Neural progenitor cell (in vitro differentiated cells): ENCODE results near the gene GALNT7. TPM values are rescaled to one million over a fixed set of nuclear protein-coding genes. Genes with fewer than 3 reads are reported as not detected.

Experiments used
- DNase-seq: peaks from one replicate; pipeline ENCODE4 v3.0.0-alpha.2; 2016; ENCODE audit warnings: low spot score
- H2AFZ ChIP-seq: fragments of 200-600 bp; sonication (generic); replicated peaks from 2 replicates; pipeline ENCODE4 v1.6.1; 2016; ENCODE audit warnings: antibody characterized with exemption
- H3F3A ChIP-seq: fragments of 200-600 bp; sonication (generic); 2 replicates; pipeline ENCODE4 v1.6.1; 2016; ENCODE audit warnings: antibody characterized with exemption, low read depth
- H3K27ac ChIP-seq: fragments of 200-600 bp; sonication (generic); 2 replicates; pipeline ENCODE4 v1.5.1; 2016; ENCODE audit warnings: mild to moderate bottlenecking
- H3K27me3 ChIP-seq: fragments of 200-600 bp; sonication (generic); 2 replicates; pipeline ENCODE4 v1.6.1; 2016; ENCODE audit warnings: mild to moderate bottlenecking, moderate library complexity
- H3K36me3 ChIP-seq: fragments of 200-600 bp; sonication (generic); 2 replicates; pipeline ENCODE4 v1.5.1; 2016
- H3K4me1 ChIP-seq: fragments of 200-600 bp; sonication (generic); 2 replicates; pipeline ENCODE4 v1.6.1; 2016; ENCODE audit warnings: mixed run types
- H3K4me2 ChIP-seq: fragments of 200-600 bp; sonication (generic); 2 replicates; pipeline ENCODE4 v1.6.1; 2016
- H3K4me3 ChIP-seq: fragments of 200-600 bp; sonication (generic); 2 replicates; pipeline ENCODE4 v1.5.1; 2016
- H3K79me2 ChIP-seq: fragments of 200-600 bp; sonication (generic); 2 replicates; pipeline ENCODE4 v1.6.1; 2016; ENCODE audit warnings: low read depth
- H3K9ac ChIP-seq: fragments of 200-600 bp; sonication (generic); 2 replicates; pipeline ENCODE4 v1.6.1; 2016
- H3K9me3 ChIP-seq: fragments of 200-600 bp; sonication (generic); 2 replicates; pipeline ENCODE4 v1.5.1; 2016; ENCODE audit warnings: low read depth
- H4K20me1 ChIP-seq: fragments of 200-600 bp; sonication (generic); 2 replicates; pipeline ENCODE4 v1.6.1; 2016; ENCODE audit warnings: low read depth
- H3K27ac Mint-ChIP-seq: 3 replicates; pipeline ENCODE4 v1.8.0; 2021; ENCODE audit warnings: mixed read lengths
- H3K27me3 Mint-ChIP-seq: 2 replicates; pipeline ENCODE4 v1.8.0; 2022; ENCODE audit warnings: low read depth, mild to moderate bottlenecking, inconsistent platforms, moderate library complexity, mixed read lengths; ENCODE audit not compliant: insufficient read depth
- H3K36me3 Mint-ChIP-seq: 3 replicates; pipeline ENCODE4 v1.8.0; 2021; ENCODE audit warnings: mixed read lengths
- H3K4me1 Mint-ChIP-seq: 3 replicates; pipeline ENCODE4 v1.8.0; 2021; ENCODE audit warnings: mixed read lengths
- H3K4me3 Mint-ChIP-seq: 3 replicates; pipeline ENCODE4 v1.8.0; 2021; ENCODE audit warnings: mild to moderate bottlenecking, moderate library complexity, mixed read lengths
- H3K9me3 Mint-ChIP-seq: 3 replicates; pipeline ENCODE4 v1.8.0; 2020; ENCODE audit warnings: mixed read lengths
- CTCF ChIP-seq: fragments of 200-600 bp; sonication (generic); IDR thresholded peaks from 2 replicates; pipeline ENCODE4 v1.5.1; 2017; ENCODE audit warnings: antibody characterized with exemption, mild to moderate bottlenecking
- EZH2 ChIP-seq: fragments of 200-600 bp; sonication (generic); IDR thresholded peaks from 2 replicates; pipeline ENCODE4 v1.6.1; 2017; ENCODE audit warnings: antibody characterized with exemption, mild to moderate bottlenecking, moderate library complexity
- EZH2phosphoT487 ChIP-seq: fragments of 200-600 bp; sonication (generic); IDR thresholded peaks from 2 replicates; pipeline ENCODE4 v1.6.1; 2017; ENCODE audit warnings: antibody characterized with exemption
- total RNA-seq: library from RNA; depleted of rRNA; stranded (reverse); fragments of >200 nt; gene quantifications from 2 replicates; pipeline ENCODE4 v1.2.3, GENCODE V29; 2015; ENCODE audit warnings: low replicate concordance

GALNT7 gene
- total RNA-seq, 1 donor from 2014 or later, result 62.3 TPM

GRCh38 chr4:173213296-173213695 lies 44.7 kb downstream of the GALNT7 start:
- Histone ChIP-seq H3K27me3 (no peaks in the 10 kb centered on the region), H2AFZ (no peak overlapping the region), H3K4me1 (peaks cover 26% of the 10 kb centered on the region), H4K20me1 (peaks cover 8% of the 10 kb centered on the region), H3K9me3 (no peaks in the 10 kb centered on the region), H3K9ac (no peak overlapping the region), H3K36me3 (no peaks in the 10 kb centered on the region), H3K27ac (no peak overlapping the region), H3F3A (no peaks in the 10 kb centered on the region), H3K4me2 (no peak overlapping the region), H3K79me2 (peaks cover 99% of the 10 kb centered on the region), H3K4me3 (no peak overlapping the region)
- Mint-ChIP-seq H3K27ac (no peak overlapping the region), H3K9me3 (peaks cover 3% of the 10 kb centered on the region), H3K36me3 (peaks cover 11% of the 10 kb centered on the region), H3K4me1 (peaks cover 12% of the 10 kb centered on the region), H3K27me3 (no peaks in the 10 kb centered on the region), H3K4me3 (no peak overlapping the region)
- no peak for DNase-seq
- TF ChIP-seq EZH2, result no peak
- TF ChIP-seq EZH2phosphoT487, result no peak
- no peak for TF ChIP-seq CTCF

- no peaks in the 10 kb centered on the region for H3K27me3 Mint-ChIP-seq
- H3K9me3 Mint-ChIP-seq, result peaks cover 5% of the 10 kb centered on the region
- no peak overlapping the region for H3K9ac ChIP-seq
- no peaks in the 10 kb centered on the region for H3K9me3 ChIP-seq
- no peak overlapping the region for H3K4me2 ChIP-seq
- H3K4me1 ChIP-seq, result peaks cover 26% of the 10 kb centered on the region
- TF ChIP-seq CTCF, result no peak
- no peak for TF ChIP-seq EZH2phosphoT487
- TF ChIP-seq EZH2, result no peak
- H3K79me2 ChIP-seq, result peaks cover 99% of the 10 kb centered on the region
- H3F3A ChIP-seq, result no peaks in the 10 kb centered on the region
- no peaks in the 10 kb centered on the region for H3K27me3 ChIP-seq
- no peak overlapping the region for H3K27ac Mint-ChIP-seq
- H3K4me1 Mint-ChIP-seq, result peaks cover 16% of the 10 kb centered on the region
- H3K4me3 ChIP-seq, result no peak overlapping the region
- H3K4me3 Mint-ChIP-seq, result no peak overlapping the region
- H2AFZ ChIP-seq, result no peak overlapping the region
- DNase-seq, result no peak
- H3K36me3 ChIP-seq, result no peaks in the 10 kb centered on the region
- no peak overlapping the region for H3K27ac ChIP-seq
- H4K20me1 ChIP-seq, result peaks cover 8% of the 10 kb centered on the region
- peaks cover 8% of the 10 kb centered on the region for H3K36me3 Mint-ChIP-seq
These were observed 45.6 kb downstream of the GALNT7 start for GRCh38 chr4:173214231-173214630.

DNA sequence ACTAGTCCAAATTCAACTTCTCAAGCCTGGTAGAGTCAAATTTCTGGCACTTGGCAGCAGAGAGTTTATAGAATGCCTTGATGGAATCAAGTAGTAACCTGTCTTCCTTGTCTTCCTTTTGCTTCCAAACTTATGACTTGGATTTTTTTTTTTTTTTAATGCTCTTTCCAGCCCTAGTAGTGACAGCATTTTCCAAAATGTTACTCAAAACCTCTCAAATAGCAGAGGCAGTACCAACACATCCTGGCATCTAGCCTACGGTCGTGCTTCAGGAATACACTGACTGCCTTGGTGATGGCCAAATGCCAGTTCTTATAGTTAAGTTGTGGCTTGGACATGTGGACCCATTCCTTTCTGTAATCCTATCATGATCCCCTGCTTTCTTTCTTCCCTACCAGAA lies 46.0 kb downstream of the GALNT7 start:
- Histone ChIP-seq H3K4me2 (no peak overlapping the region), H2AFZ (no peak overlapping the region), H4K20me1 (peaks cover 8% of the 10 kb centered on the region), H3K79me2 (peaks cover 99% of the 10 kb centered on the region), H3K4me3 (no peak overlapping the region), H3K36me3 (no peaks in the 10 kb centered on the region), H3F3A (no peaks in the 10 kb centered on the region), H3K27me3 (no peaks in the 10 kb centered on the region), H3K9me3 (no peaks in the 10 kb centered on the region), H3K9ac (no peak overlapping the region), H3K4me1 (peaks cover 26% of the 10 kb centered on the region), H3K27ac (no peak overlapping the region)
- Mint-ChIP-seq H3K27ac (no peak overlapping the region), H3K27me3 (no peaks in the 10 kb centered on the region), H3K9me3 (peaks cover 6% of the 10 kb centered on the region), H3K36me3 (peaks cover 6% of the 10 kb centered on the region), H3K4me1 (peaks cover 16% of the 10 kb centered on the region), H3K4me3 (no peak overlapping the region)
- TF ChIP-seq EZH2phosphoT487 (no peak), EZH2 (no peak), CTCF (no peak)
- no peak for DNase-seq

- no peak overlapping the region for H2AFZ ChIP-seq
- H3K79me2 ChIP-seq, result peaks cover 96% of the 10 kb centered on the region
- DNase-seq, result no peak
- no peaks in the 10 kb centered on the region for H3K27me3 ChIP-seq
- Mint-ChIP-seq H3K27ac (no peak overlapping the region), H3K27me3 (no peaks in the 10 kb centered on the region), H3K36me3 (peaks cover 3% of the 10 kb centered on the region), H3K4me3 (no peak overlapping the region), H3K4me1 (peaks cover 15% of the 10 kb centered on the region), H3K9me3 (peaks cover 16% of the 10 kb centered on the region)
- no peaks in the 10 kb centered on the region for H3F3A ChIP-seq
- H3K4me1 ChIP-seq, result peaks cover 22% of the 10 kb centered on the region
- no peak overlapping the region for H3K27ac ChIP-seq
- no peak overlapping the region for H3K4me2 ChIP-seq
- no peak overlapping the region for H3K9ac ChIP-seq
- peaks cover 8% of the 10 kb centered on the region for H4K20me1 ChIP-seq
- TF ChIP-seq EZH2 (no peak), CTCF (no peak), EZH2phosphoT487 (no peak)
- no peaks in the 10 kb centered on the region for H3K9me3 ChIP-seq
- no peaks in the 10 kb centered on the region for H3K36me3 ChIP-seq
- H3K4me3 ChIP-seq, result no peak overlapping the region
These were observed 48.5 kb downstream of the GALNT7 start for GRCh38 chr4:173217075-173217474.
